Ovary (tissue), 3 donors: ENCODE measurements around the gene ATP2B2.

Experiments
- EP300 ChIP-seq: sonication (generic); formaldehyde crosslinking; IDR thresholded peaks from one replicate; pipeline ENCODE4 v1.6.1; 2017; ENCODE audit warnings: antibody characterized with exemption
- TF ChIP-seq, protein P1 (sequence below), 3 donors: fragments of 450-650 bp in 2 of 3; fragments of 200-600 bp in 1 of 3; IDR thresholded peaks; one replicate each; pipeline versions ENCODE4 v1.5.1 to v1.8.0; 2016 to 2022; ENCODE audit warnings: antibody characterized with exemption in 3 of 3, mild to moderate bottlenecking in 1 of 3
- donor health status: DM: no; HTN: no; CAD: no.

GRCh38 chr3:10343526-10343925 lies 161.9 kb downstream of the ATP2B2 start:
- TF ChIP-seq, protein P1, sequence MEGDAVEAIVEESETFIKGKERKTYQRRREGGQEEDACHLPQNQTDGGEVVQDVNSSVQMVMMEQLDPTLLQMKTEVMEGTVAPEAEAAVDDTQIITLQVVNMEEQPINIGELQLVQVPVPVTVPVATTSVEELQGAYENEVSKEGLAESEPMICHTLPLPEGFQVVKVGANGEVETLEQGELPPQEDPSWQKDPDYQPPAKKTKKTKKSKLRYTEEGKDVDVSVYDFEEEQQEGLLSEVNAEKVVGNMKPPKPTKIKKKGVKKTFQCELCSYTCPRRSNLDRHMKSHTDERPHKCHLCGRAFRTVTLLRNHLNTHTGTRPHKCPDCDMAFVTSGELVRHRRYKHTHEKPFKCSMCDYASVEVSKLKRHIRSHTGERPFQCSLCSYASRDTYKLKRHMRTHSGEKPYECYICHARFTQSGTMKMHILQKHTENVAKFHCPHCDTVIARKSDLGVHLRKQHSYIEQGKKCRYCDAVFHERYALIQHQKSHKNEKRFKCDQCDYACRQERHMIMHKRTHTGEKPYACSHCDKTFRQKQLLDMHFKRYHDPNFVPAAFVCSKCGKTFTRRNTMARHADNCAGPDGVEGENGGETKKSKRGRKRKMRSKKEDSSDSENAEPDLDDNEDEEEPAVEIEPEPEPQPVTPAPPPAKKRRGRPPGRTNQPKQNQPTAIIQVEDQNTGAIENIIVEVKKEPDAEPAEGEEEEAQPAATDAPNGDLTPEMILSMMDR (IDR thresholded peaks at IDR 0.05), result no peak
- TF ChIP-seq EP300, result no peak
